Measurements from ENCODE around the gene SRSF5.

DNA sequence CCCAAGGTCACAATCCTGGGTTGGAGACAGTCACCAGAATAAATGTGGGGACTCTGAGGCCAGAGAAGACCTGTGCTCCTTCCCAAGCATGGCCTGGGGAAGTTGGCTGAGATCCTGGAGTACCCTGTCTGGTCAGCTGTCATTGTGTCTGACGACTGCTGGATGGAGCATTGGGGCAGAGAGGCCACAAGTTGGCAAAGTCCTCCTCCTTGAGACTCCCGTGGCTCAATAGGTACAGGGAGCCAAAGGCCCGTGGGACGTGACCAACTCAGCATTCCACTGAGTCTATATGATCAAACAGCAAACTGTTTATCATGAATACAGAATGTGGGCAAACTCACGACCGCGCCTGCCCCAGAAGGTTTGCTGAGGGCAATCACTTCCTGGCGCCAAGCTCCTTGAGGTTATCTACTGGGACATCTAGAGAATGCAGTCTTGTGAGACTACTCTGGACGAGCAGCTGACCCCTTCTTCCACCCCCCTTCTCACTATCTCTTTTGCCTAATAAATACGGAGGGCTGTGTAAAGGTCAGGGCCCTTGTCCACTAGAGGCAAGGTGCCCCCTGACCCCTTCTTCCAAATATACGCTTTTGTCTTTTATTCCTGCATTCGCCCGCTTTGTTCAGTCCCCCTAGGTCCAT lies 44.4 kb downstream of the SRSF5 start:
- TF ChIP-seq, protein P1, sequence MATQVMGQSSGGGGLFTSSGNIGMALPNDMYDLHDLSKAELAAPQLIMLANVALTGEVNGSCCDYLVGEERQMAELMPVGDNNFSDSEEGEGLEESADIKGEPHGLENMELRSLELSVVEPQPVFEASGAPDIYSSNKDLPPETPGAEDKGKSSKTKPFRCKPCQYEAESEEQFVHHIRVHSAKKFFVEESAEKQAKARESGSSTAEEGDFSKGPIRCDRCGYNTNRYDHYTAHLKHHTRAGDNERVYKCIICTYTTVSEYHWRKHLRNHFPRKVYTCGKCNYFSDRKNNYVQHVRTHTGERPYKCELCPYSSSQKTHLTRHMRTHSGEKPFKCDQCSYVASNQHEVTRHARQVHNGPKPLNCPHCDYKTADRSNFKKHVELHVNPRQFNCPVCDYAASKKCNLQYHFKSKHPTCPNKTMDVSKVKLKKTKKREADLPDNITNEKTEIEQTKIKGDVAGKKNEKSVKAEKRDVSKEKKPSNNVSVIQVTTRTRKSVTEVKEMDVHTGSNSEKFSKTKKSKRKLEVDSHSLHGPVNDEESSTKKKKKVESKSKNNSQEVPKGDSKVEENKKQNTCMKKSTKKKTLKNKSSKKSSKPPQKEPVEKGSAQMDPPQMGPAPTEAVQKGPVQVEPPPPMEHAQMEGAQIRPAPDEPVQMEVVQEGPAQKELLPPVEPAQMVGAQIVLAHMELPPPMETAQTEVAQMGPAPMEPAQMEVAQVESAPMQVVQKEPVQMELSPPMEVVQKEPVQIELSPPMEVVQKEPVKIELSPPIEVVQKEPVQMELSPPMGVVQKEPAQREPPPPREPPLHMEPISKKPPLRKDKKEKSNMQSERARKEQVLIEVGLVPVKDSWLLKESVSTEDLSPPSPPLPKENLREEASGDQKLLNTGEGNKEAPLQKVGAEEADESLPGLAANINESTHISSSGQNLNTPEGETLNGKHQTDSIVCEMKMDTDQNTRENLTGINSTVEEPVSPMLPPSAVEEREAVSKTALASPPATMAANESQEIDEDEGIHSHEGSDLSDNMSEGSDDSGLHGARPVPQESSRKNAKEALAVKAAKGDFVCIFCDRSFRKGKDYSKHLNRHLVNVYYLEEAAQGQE (IDR thresholded peaks at IDR 0.05; ENCODE audit: insufficient read depth in 1 of 2, low read depth in 2 of 2, low read length in 2 of 2), result no peak
- TF ChIP-seq TAF1 (IDR thresholded peaks at IDR 0.05; ENCODE audit: borderline replicate concordance, insufficient read depth, low read length) (no peak), POLR2AphosphoS5 (IDR thresholded peaks at IDR 0.05; ENCODE audit: low read depth, low read length) (no peak), SIN3A (IDR thresholded peaks at IDR 0.05; ENCODE audit: borderline replicate concordance, insufficient read depth, low read length) (no peak)

Data from PFSK-1 (cell line).